EH (cell line): ENCODE results near the gene CLIC4.

ENCODE experiments used
- DNase-seq: peaks from one replicate; pipeline ENCODE4 v3.0.0-alpha.2; 2015; ENCODE audit warnings: low read depth

Gene CLIC4

GRCh38 chr1:24859063-24860010 lies 114.1 kb downstream of the CLIC4 start:
- DNase-seq, result no peak

GRCh38 chr1:24860841-24861240 lies 115.6 kb downstream of the CLIC4 start:
- no peak for DNase-seq

GRCh38 chr1:24861821-24862727 lies 116.8 kb downstream of the CLIC4 start:
- peak; percentile 65 for DNase-seq

GRCh38 chr1:24862775-24863483 lies 117.7 kb downstream of the CLIC4 start:
- no peak for DNase-seq

GRCh38 chr1:24864370-24864777 lies 119.1 kb downstream of the CLIC4 start:
- DNase-seq, result no peak

- no peak for DNase-seq
These were observed 119.9 kb downstream of the CLIC4 start for GRCh38 chr1:24865168-24865567.

- DNase-seq, result no peak
These were observed 120.3 kb downstream of the CLIC4 start for GRCh38 chr1:24865587-24865986.

GRCh38 chr1:24866211-24867083 lies 121.2 kb downstream of the CLIC4 start:
- DNase-seq, result no peak

GRCh38 chr1:24867084-24867870 lies 122.0 kb downstream of the CLIC4 start:
- DNase-seq, result no peak

- DNase-seq, result no peak
These were observed 123.0 kb downstream of the CLIC4 start for GRCh38 chr1:24868016-24868875.

- no peak for DNase-seq
These were observed 125.4 kb downstream of the CLIC4 start for GRCh38 chr1:24870551-24871195.

GRCh38 chr1:24871306-24871901 lies 126.2 kb downstream of the CLIC4 start:
- DNase-seq, result no peak

- no peak for DNase-seq
These were observed 127.0 kb downstream of the CLIC4 start for GRCh38 chr1:24872061-24872850.

- DNase-seq, result no peak
These were observed 127.9 kb downstream of the CLIC4 start for GRCh38 chr1:24873148-24873547.

- no peak for DNase-seq
These were observed 128.8 kb downstream of the CLIC4 start for GRCh38 chr1:24874056-24874455.

GRCh38 chr1:24874611-24875234 lies 129.5 kb downstream of the CLIC4 start:
- DNase-seq, result no peak

- no peak for DNase-seq
These were observed 130.0 kb downstream of the CLIC4 start for GRCh38 chr1:24875257-24875656.
